Fibroblast of lung (primary cell): ENCODE results near the gene SPINK4.

Experiments
- CTCF ChIP-seq, 2 donors: IDR thresholded peaks in 1 of 2; conservative IDR thresholded peaks in 1 of 2; 1 replicate in 1 of 2; 2 replicates in 1 of 2; pipeline ENCODE4 v1.5.1; 2011 to 2012; ENCODE audit warnings: low read length in 2 of 2, control low read depth in 1 of 2, inconsistent platforms in 1 of 2, low read depth in 1 of 2, mild to moderate bottlenecking in 1 of 2
- EZH2 ChIP-seq: IDR thresholded peaks from 2 replicates; pipeline ENCODE4 v1.5.1; 2012; ENCODE audit warnings: low read length, control low read depth, mild to moderate bottlenecking; ENCODE audit errors: missing control alignments

- TF ChIP-seq CTCF (conservative IDR thresholded peaks at IDR 0.05 in 1 of 2, IDR thresholded peaks at IDR 0.05 in 1 of 2; ENCODE audit: low read depth in 1 of 2, low read length in 2 of 2) (no peak), EZH2 (no peak)
Measured at GRCh38 chr9:33198165-33198564, 41.8 kb upstream of the SPINK4 start.
